ENCODE measurements around the gene HMGN5. TPM values are rescaled to one million over a fixed set of nuclear protein-coding genes. Genes with fewer than 3 reads are reported as not detected.

HMGN5 gene, protein sequence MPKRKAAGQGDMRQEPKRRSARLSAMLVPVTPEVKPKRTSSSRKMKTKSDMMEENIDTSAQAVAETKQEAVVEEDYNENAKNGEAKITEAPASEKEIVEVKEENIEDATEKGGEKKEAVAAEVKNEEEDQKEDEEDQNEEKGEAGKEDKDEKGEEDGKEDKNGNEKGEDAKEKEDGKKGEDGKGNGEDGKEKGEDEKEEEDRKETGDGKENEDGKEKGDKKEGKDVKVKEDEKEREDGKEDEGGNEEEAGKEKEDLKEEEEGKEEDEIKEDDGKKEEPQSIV
- total RNA-seq: 0.42 and 2.4 TPM in 2 replicates
- polyA plus RNA-seq (2012): 4.4 TPM

DNA sequence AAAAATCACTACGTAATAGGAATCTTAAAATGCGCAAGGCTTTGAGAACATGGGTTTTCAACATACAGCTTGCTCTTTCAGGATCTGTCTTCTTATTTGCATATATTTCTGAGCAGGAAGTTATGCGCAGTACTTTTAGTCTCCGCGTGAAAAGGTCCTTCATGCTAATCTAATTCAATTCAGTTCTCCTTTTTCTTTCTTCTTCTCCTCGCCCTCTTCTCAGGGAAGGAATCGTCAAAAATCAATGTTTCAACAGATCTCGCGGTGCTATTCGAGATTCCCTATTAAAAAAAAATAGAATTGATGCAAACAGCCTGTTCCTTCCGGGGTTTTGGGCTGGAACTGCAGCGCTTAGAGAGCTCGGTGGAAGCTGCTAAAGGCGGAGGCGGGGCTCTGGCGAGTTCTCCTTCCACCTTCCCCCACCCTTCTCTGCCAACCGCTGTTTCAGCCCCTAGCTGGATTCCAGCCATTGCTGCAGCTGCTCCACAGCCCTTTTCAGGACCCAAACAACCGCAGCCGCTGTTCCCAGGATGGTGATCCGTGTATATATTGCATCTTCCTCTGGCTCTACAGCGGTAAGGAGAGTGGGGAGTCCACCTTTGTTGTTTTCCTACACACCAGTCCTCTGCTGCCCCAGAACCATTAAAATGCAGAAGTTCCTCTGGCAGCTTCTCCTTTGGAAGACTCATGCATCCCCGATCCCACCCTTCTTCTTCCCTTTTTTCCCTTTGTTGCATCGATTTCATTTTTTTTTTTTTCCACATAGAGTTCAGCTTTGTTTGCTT, at the start of gene HMGN5, which contains the start of gene SH3BGRL:
TSS of gene HMGN5 (minus strand) at position 243 of the 785 bp plus-strand sequence. CDS start 80,364 bp downstream, outside the sequence.
TSS of gene SH3BGRL (plus strand) at position 432 of the 785 bp plus-strand sequence. CDS start at position 531, 99 bp downstream.
- peak; percentile 90 for DNase-seq (ENCODE audit: low read depth)

- no peak for DNase-seq (ENCODE audit: low read depth)
These were observed 40.0 kb upstream of the HMGN5 start for GRCh38 chrX:81241753-81242152.

GRCh38 chrX:81240701-81241331, 39.1 kb upstream of the HMGN5 start:
- no peak for DNase-seq (ENCODE audit: low read depth)

DNA sequence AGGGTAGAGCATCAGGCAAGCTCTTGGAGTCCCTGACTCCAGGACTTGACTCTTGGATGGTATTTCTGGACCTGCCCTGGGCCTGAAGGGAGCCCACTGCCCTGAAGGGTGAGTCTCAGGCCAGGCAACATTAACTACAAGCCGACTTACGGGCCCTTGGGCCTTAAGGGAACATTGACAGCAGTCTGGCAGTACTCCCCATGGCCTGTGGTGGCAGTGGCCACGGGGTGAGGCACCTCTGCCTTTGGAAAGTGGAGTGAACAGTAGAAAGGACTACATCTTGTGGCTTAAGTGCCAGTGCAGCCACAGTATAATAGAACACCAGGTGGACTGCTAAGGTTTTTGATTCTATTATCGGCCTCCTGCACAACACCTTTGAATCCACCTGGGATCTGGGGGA, 36.5 kb upstream of the HMGN5 start:
- DNase-seq (ENCODE audit: low read depth): no peak

DNA sequence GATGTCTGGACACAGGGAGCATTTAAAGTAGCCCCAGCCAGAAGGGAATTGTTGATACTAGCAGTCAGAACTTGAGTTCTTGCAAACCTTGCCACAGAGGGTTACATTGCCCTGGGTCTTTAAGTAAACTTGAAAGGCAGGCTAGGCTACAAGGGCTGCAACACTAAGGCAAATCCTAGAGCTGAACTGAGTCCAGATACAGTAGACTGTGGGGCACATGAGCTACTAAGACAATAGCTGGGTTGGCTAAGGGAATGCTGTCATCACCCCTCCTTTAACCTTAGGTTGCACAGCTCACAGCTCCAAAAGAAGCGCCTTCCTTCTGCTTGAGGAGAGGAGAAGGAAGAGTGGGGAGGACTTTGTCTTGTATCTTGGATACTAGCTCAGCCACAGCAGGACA, 35.8 kb upstream of the HMGN5 start:
- no peak for DNase-seq (ENCODE audit: low read depth)

DNA sequence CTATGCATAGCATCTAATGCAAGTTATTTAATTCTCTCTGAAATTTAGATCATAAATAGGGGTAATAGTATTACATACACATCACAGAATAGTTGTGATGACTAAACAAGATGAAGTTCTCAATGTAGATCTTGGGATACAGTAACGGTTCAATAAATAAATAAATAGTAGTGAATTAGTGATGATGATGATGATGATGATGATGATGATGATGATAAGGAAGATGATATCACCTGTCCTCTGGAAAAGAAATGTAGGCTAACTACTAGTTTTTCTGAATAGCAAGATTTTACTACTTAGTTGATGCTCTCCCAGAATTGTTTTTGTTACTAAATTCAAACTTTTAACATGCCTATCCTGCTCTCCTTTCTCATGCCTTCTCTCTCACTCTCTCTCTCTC, 30.5 kb upstream of the HMGN5 start:
- DNase-seq (ENCODE audit: low read depth): no peak

- DNase-seq (ENCODE audit: low read depth): no peak
These were observed 29.8 kb upstream of the HMGN5 start for GRCh38 chrX:81231476-81231875.

DNA sequence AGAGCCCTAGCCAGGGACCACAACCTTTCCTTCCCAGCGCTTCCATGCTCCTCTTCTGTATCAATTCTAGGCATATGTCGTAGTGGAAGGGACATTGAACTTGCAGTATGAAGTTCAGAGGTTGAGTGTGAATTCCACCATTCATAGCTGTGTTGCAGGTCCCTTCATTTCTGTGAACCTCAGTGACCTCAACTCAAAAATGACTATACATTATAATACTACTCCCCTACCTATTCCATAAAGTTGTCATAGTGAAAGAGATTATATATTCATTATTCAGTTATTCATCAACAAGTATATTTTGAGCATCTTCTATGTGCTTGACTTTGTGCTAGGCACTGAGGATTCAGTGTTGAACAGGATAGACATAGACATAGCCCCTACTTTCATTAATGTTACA, 28.2 kb upstream of the HMGN5 start:
- DNase-seq (ENCODE audit: low read depth): no peak

DNA sequence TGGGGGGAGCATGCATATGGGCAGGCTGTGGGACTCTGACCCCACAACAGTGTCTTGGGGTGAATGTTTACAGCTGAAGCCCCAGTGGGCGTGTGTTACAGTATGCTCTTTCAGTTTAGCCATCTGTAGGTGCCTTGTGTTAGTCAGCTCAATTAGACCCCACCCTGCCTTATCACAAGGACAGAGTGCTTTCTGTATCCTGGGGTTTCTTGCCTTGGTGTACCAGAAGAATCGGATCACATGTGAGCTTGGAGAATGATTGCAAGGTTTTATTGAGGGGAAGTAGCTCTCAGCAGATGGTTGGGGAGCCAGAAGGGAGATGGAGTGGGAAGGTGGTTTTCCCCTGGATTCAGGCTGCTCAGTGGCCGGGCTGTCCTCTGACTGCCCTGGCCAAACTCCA, 27.5 kb upstream of the HMGN5 start:
- DNase-seq (ENCODE audit: low read depth): no peak

DNA sequence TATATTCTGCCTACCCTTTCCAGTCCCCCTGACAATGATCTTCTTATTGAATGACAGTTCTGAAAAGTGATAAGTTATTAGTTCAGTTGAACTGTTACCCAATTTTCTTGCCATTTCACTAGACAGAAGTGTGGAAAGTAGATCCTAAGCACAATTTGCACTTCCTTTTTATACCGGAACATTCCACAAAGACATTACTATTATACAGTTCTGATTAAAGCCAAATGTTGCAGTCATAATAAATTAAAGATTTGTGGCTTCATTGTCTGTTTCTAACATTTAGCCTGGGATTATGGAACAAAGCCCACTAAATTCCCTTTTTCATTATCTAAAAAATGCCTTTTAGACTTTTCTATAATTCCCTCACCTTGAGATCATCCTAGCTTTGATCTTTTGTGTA, 14.0 kb upstream of the HMGN5 start:
- no peak for DNase-seq (ENCODE audit: low read depth)

- no peak for DNase-seq (ENCODE audit: low read depth)
These were observed 7.2 kb upstream of the HMGN5 start for GRCh38 chrX:81208916-81209315.

- no peak for DNase-seq (ENCODE audit: low read depth)
These were observed 4.8 kb upstream of the HMGN5 start for GRCh38 chrX:81206476-81206875.

GRCh38 chrX:81205551-81205950, 3.8 kb upstream of the HMGN5 start:
- no peak for DNase-seq (ENCODE audit: low read depth)

DNA sequence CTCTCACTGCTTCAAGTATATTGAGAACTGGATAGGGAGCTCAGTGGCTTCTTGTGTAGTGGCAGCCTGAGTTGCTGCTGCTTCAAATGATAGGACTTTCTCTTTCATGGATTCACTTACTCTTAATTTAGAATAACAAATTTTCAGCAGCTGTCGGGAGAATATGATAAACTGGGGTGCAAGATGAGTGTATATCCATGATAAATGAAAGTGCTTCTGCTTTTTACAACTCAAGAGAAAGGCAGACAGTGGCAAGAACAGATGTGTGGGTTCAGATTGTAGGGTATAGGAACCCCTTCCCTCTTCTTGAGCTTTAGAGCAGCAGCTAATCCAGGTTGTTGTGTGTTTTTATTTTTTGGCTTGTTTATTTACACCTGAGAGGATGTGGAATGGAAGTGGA, 1.2 kb upstream of the HMGN5 start:
- DNase-seq (ENCODE audit: low read depth): peak; percentile 12

DNA sequence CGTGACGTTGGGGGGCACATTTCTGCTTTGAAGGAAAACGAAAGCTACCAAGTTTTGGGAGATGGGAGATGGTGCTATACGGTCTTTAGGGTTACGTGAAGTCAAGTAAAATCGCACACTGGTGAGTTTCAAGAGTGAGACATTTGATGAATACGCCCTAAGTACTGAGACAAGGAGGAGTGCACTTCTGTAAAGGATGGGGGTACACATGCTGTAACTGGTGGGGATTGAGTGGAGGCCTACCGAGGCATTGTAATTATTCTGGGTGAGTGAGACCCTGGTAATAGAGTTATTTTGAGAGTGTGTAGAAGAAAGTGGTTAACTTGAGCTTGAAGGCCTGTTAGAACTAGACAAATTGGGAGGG, 725 bp upstream of the HMGN5 start:
- DNase-seq (ENCODE audit: low read depth): peak; percentile 35

GRCh38 chrX:81201071-81201470, 642 bp downstream of the HMGN5 start:
- DNase-seq (ENCODE audit: low read depth): peak; percentile 4

GRCh38 chrX:81195712-81196111, 6.0 kb downstream of the HMGN5 start:
- DNase-seq (ENCODE audit: low read depth): peak; percentile 56

DNA sequence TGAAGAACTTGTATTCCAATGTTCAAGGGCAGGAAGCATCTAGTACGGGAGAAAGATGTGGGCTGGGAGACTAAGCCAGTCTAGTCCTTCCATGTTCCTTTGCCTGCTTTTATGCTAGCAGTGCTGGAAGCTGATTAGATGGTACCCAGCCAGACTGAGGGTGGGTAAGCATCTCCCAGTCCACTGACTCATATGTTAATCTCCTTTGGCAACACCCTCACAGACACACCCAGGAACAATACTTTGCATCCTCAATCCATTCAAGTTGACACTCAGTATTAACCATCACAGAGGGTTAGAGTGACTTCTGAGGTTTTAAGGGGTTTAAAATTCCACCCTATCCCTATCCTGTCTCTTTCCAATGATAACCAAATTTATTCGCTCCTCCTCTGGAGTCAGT, 6.5 kb downstream of the HMGN5 start:
- no peak for DNase-seq (ENCODE audit: low read depth)

DNA sequence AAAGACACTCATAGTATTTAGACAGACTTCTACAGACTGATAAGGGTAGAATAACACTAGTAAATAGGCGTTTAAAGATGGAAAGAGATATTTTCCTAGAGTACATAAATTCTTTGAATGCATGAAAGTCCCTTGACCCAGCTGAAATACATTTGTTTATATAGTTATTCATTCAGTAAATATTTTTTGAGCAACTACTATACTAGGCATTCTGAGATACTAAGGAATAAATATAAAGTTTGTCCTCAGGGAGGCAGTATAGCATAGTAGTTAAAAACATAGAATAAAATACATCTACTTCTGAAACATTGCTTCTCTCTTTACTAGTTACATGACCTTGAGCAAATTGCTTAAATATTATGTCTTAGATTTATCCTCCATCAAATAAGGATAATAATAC, 27.4 kb downstream of the HMGN5 start:
- peak; percentile 33 for DNase-seq (ENCODE audit: low read depth)

DNA sequence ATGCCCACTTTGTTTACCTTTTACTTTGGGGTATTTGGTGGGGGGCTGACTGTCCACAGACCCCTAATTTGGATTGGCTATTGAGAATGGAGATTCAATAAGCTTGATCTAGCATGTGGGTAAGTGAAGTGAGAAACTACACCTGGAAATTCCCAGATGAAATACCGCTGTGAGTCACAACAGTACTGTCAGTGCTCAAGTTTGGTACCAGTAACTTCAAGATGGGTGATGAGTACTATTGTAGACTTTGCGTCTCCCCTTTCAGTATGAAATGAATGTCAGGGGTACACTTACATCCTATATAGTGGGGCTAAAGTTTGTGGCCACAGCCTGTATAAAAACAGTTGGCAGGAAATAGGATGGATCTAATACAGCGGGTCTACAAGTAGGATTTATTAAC, 33.3 kb downstream of the HMGN5 start:
- no peak for DNase-seq (ENCODE audit: low read depth)

DNA sequence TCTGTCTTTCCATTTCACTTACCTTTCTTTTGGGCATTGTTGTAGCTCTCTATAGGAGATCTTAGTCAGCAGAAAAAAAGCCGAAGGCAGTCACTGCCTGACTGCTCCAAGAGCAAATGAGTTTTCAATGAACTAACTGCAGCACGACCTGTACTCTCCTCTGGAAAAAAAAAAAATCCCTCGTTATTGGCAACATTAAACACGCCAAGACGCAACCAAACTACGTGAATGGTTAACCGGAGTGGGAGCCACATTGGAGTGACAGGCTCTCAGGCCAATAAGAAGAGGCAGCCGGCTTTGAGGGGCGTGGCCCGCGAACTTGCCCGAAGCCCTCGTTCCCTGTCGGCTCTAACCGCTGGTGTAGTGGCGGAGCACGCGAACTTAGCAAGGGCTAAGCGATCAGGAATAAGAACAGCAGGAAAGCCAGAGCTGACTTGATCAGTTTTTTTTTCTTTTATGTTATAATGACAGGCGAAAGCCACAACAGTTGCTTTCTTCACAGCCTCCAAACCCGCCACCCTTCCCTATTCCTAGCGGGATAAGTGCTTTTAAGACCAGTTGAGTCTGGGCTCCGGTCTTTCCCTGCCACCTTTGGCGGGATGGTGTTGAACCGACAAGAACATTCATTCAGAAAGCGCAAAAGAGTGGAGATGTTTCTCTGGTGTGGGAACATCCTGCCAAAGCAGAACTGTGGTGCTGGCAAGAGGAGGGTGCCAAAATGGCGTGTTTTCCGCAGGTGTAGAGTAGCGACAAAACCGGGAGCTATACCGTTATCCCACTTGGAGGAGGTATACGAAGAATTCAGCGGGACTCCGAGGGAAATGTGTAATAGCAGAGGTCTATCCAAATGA, 80.0 kb downstream of the HMGN5 start:
- DNase-seq (ENCODE audit: low read depth): peak; percentile 91

Measured in myocyte (in vitro differentiated cells).